Brain microvascular endothelial cell (primary cell): Measurements from ENCODE around the gene CLDN14.

ENCODE experiments used
- DNase-seq: peaks from one replicate; pipeline ENCODE4 v3.0.0-alpha.2; 2020
- H3K27ac ChIP-seq: fragments of 250-450 bp; sonication (Bioruptor Pico); 2 replicates; pipeline ENCODE4 v1.5.1; 2020; ENCODE audit warnings: mild to moderate bottlenecking, moderate library complexity
- H3K27me3 ChIP-seq: fragments of 250-450 bp; sonication (Bioruptor Pico); replicated peaks from 2 replicates; pipeline ENCODE4 v1.5.1; 2020; ENCODE audit warnings: mild to moderate bottlenecking
- H3K36me3 ChIP-seq: fragments of 250-450 bp; sonication (Bioruptor Pico); replicated peaks from 2 replicates; pipeline ENCODE4 v1.5.1; 2020; ENCODE audit warnings: mild to moderate bottlenecking
- H3K4me3 ChIP-seq: 2 replicates; pipeline ENCODE4 v1.5.1; 2011; ENCODE audit warnings: low read depth, mild to moderate bottlenecking, control low read depth, low read length, moderate library complexity
- in situ Hi-C: cut with HindIII; loops from 2 replicates; pipeline ENCODE4 v1.10.0; 2017; ENCODE audit warnings: low sequenced_read_pairs, low pct_ligation_motif_present
- TF ChIP-seq, protein P1 (sequence below): IDR thresholded peaks from 2 replicates; pipeline ENCODE4 v1.5.1; 2011; ENCODE audit warnings: low read depth, mild to moderate bottlenecking, moderate library complexity, low read length, control low read depth, inconsistent platforms; ENCODE audit errors: missing control alignments

CLDN14 gene

DNA sequence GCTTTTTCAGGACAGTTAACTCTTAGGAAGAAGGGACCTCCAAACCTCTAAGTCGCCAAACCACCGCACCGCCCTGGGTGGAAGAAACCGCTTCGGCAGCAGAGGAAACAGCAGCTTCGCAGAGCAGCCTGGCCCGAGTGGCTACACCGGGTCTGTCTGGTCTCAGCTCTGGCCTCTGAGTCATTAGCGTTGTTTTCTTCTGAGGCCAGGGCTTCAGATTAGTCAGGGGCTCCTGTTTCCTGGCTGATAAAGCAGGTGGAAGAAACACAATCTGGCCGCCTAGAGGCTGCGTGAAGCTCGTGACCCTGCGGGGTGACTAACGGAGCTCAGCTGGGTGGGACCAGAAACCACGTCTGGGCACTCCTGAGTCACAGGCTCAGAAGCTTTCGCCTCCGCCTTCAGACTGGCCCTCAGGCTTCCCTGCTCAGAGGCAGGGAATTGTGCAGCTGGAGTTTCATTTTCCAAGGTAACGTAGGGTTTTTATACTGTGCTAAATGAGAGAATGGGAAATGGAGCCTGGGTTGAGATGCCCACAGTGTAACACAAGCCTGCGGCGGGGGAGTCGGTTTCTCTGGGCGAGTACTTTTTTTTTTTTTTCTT, 49.9 kb downstream of the CLDN14 start:
- H3K4me3 ChIP-seq: peak overlapping the region; percentile 44
- TF ChIP-seq, protein P1, sequence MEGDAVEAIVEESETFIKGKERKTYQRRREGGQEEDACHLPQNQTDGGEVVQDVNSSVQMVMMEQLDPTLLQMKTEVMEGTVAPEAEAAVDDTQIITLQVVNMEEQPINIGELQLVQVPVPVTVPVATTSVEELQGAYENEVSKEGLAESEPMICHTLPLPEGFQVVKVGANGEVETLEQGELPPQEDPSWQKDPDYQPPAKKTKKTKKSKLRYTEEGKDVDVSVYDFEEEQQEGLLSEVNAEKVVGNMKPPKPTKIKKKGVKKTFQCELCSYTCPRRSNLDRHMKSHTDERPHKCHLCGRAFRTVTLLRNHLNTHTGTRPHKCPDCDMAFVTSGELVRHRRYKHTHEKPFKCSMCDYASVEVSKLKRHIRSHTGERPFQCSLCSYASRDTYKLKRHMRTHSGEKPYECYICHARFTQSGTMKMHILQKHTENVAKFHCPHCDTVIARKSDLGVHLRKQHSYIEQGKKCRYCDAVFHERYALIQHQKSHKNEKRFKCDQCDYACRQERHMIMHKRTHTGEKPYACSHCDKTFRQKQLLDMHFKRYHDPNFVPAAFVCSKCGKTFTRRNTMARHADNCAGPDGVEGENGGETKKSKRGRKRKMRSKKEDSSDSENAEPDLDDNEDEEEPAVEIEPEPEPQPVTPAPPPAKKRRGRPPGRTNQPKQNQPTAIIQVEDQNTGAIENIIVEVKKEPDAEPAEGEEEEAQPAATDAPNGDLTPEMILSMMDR: peak; percentile 36
- peak; percentile 100 for DNase-seq
- no peaks in the 10 kb centered on the region for H3K27me3 ChIP-seq
- peak overlapping the region; percentile 99 for H3K27ac ChIP-seq
- in situ Hi-C loops: no loop called here
- no peaks in the 10 kb centered on the region for H3K36me3 ChIP-seq

DNA sequence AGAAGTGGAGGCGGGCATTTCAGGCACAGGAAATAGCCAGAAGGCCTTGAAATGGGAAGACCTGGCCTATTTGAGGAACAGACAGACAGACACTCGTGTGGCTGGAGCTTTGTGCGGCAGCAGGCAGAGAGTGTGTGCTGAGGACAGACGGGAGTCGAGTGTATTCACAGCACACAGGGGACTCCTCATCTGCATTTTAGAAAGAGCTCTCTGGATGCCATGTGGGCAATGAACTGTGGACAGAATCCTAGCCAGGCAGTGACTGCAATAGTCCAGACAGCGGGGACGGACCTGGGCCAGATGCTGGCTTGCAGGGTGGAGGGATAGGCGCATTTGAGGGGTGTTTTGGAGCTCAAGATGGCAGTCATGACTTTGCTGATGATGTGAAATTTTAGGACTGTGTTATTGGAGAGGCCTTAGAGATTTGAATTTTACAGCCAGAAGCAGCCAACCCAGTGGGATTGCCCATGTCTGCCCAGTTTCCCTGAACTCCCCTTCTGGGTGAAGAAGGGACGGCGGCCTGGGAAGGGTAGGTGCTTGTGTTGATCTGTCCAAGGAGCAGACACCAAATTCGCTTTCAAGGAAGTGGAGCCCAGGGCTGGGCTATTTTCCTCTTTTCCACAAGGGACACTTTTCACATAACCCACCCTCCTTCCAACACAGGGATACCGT, 51.0 kb downstream of the CLDN14 start:
- TF ChIP-seq, protein P1: no peak
- peak overlapping the region; percentile 99 for H3K27ac ChIP-seq
- no peak for DNase-seq
- in situ Hi-C loops: no loop called here
- H3K4me3 ChIP-seq: no peak overlapping the region
- H3K27me3 ChIP-seq: no peaks in the 10 kb centered on the region
- H3K36me3 ChIP-seq: no peaks in the 10 kb centered on the region

DNA sequence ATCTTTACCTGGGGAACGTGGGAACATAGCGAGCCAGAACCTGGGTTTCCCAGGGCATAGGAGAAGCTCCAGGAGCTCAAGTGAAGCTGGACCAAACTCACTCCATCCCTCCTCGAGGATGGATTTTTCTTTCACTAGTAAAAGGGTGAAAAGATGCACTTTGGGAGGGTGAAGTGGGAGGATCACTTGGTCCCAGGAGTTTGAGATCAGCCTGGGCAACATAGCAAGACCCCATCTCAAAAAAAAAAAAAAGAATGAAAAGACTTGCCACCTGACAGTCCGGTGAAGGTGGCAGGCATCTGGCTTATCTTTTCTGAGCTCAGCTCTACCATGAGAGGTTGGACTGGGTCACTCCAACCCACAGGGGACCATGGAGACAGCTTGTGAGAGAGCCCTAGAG, 52.4 kb downstream of the CLDN14 start:
- TF ChIP-seq, protein P1: no peak
- Histone ChIP-seq H3K36me3 (no peaks in the 10 kb centered on the region), H3K4me3 (no peak overlapping the region), H3K27ac (no peak overlapping the region), H3K27me3 (no peaks in the 10 kb centered on the region)
- in situ Hi-C loops: no loop called here
- DNase-seq: no peak

DNA sequence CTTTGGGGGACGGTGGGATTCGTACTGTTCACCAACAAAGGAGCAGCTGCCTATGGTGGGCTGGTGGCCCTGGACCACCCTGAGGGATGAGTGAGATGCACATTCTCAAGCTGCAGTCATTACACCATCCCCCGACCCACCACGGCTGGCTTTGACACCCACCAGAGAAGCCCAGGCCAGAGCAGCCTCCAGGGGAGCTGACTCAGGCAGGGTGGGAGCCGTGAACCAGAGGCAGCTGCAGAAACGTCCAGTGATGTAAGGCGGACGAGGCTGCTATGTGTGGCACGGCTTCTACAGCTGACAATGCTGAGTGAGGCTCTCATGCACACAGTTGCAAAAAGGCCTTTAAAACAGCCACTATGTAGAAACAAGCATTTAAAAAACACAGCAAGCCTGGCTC, 54.6 kb downstream of the CLDN14 start:
- Histone ChIP-seq H3K4me3 (no peak overlapping the region), H3K36me3 (no peaks in the 10 kb centered on the region), H3K27ac (no peak overlapping the region), H3K27me3 (no peaks in the 10 kb centered on the region)
- DNase-seq: peak; percentile 75
- TF ChIP-seq, protein P1: no peak
- in situ Hi-C loops: no loop called here

DNA sequence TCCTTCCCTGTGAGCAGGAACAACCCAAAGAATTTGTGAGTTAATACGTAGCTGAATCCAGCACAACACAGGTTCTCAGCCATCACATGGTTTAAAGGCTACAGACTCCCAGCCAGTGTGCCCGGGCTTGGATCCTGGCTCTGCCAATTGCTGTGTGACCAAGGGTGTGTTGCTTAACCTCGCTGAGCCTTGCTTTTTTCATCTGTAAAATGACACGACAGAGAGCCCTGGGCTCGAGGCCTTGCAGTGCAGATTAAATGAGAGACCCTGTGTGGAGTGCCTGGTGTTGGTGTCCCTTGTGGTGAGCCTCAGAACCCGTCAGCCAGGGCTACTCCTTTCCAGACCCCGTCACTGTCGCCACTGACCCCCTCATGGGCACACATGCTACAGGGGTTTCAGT, 55.3 kb downstream of the CLDN14 start:
- Histone ChIP-seq H3K36me3 (no peaks in the 10 kb centered on the region), H3K27me3 (no peaks in the 10 kb centered on the region), H3K4me3 (no peak overlapping the region), H3K27ac (no peak overlapping the region)
- in situ Hi-C loops: no loop called here
- TF ChIP-seq, protein P1: no peak
- DNase-seq: no peak
